ENCODE measurements around the gene SORCS2.
"Not testable (repeated sequence)": the region's sequence is repeated elsewhere in the genome, so short reads cannot be mapped to it uniquely, and the experiment has no call there.

Gene SORCS2

DNA sequence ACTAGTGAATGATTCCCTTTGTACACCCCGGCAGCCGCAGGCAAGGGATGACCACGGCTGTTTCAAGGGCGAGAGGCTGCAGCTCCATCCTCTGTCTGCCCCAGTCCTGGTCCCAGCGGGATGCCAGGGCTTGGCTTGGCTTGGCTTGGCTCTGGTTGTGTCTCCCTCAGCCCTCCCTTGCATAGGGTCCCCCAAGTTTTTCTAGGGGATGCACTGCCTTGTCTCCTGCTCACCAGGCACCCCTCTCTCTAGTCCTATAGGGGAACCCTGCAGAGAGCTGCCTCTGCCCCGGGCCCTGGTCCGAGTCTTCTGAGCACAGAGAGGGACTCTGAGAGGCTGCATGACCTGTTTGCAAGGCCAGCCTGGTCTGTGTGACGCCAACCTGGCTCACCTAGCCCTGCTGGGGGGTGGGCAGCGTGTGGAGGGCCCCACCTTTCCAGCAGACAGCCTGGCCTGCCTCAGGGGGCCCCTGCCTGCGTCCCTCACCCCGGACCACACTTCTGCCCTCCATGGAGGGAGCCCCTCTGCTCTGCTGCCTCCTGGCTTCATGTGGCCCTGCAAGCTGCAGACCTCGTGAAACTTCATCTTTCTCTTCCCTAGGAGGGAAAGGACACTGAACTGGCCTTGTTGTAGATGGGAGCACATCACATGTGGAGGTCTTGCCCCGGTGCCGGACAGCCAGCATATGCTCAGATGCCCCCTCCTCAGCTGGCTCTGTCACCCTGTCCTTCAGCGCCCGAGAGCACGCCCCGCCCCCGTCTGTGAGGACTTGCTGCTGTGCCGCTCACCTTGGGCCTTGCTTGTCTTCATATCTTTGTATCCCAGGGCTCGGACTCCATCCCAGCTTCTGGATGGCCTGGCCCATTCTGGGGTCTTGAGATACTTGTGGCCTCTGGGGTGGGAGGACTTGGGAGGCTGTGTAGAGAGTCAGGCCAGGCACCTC lies 16.4 kb downstream of the SORCS2 start:
- Histone ChIP-seq H3K9me3 (ENCODE audit: control insufficient read depth, insufficient read depth, low read length) (no peaks in the 10 kb centered on the region), H3K36me3 (ENCODE audit: insufficient read depth, low read length) (no peaks in the 10 kb centered on the region), H3K4me1 (ENCODE audit: insufficient read depth, low read length) (peaks cover 15% of the 10 kb centered on the region; the same call in 1 of the 2 replicates), H3K9ac (ENCODE audit: low read depth, low read length) (no peak overlapping the region)

DNA sequence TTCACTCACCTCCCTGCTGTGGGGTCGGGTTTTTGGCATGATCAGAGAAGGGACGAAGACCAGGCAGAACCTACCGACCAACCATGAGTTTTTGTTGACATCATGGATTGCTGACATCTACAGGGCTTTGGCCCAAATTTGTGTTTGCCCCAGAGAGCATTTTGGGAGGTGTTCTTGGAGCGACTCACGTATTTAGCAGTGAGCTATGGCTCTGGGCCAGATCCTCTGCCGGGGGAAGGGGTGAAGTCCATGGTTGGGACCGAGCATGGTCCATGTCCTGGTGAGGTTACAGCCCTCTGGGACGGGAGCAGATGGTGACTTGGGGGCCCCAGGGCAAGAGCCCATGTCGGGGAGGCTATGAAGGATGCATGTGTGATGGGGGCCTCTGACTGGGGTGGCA lies 17.4 kb downstream of the SORCS2 start:
- no peaks in the 10 kb centered on the region for H3K9me3 ChIP-seq (ENCODE audit: control insufficient read depth, insufficient read depth, low read length)
- H3K9ac ChIP-seq (ENCODE audit: low read depth, low read length), result no peak overlapping the region
- H3K4me1 ChIP-seq (ENCODE audit: insufficient read depth, low read length), result peaks cover 15% of the 10 kb centered on the region; the same call in 1 of the 2 replicates
- no peaks in the 10 kb centered on the region for H3K36me3 ChIP-seq (ENCODE audit: insufficient read depth, low read length)

DNA sequence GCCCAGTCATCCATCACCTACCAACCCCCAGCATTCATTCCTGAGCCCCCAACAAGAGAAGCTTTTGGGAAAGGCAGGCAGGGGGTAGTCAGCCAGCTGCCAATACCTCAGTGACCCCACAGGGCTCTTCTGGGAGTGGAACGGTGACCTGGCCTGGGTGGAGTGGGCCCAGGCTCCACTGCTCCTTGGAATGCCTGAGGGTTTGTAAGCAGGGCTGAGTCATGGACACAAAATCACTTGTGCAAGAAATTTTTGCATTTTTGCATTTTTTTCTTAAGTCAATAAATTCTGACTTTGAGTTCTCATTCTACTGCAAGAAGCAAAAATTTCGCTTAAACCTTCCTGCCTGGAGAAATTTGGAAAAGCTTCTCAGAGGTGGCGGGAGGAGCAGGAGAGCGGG lies 18.5 kb downstream of the SORCS2 start:
- Histone ChIP-seq H3K9ac (ENCODE audit: low read depth, low read length) (no peak overlapping the region), H3K9me3 (ENCODE audit: control insufficient read depth, insufficient read depth, low read length) (no peaks in the 10 kb centered on the region), H3K4me1 (ENCODE audit: insufficient read depth, low read length) (peaks cover 11% of the 10 kb centered on the region; the same call in 1 of the 2 replicates), H3K36me3 (ENCODE audit: insufficient read depth, low read length) (no peaks in the 10 kb centered on the region)

DNA sequence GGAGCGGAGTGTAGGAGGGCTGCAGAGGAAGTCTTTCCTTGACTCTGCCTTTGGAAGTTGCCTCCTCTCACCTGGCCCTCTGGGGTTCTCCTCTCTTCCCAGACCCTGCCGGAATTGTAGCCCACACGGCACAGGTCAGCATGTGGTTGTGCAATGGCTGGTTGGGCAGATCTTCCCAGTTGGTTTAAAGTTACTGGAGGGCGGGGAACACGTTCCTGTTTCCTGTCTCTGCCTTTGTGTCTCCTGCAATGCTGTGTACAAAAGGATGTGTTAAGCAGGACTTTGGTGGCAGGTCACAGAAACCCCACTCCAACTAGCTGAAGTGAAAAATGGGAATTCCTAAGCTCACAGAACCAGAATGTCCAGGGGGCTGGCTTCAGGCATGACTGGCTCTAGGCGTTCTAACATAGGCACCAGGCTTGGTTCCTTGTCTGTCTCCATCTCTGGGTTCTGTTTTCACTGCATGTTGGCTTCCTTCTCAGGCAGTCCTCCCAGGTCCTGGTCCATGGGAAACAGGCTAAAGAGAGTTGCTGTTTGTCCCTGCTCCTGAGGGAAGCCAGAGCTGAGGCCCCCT lies 19.9 kb downstream of the SORCS2 start:
- Histone ChIP-seq H3K9me3 (ENCODE audit: control insufficient read depth, insufficient read depth, low read length) (no peaks in the 10 kb centered on the region), H3K4me1 (ENCODE audit: insufficient read depth, low read length) (peaks cover 5% of the 10 kb centered on the region; the same call in 1 of the 2 replicates), H3K36me3 (ENCODE audit: insufficient read depth, low read length) (no peaks in the 10 kb centered on the region), H3K9ac (ENCODE audit: low read depth, low read length) (no peak overlapping the region)

DNA sequence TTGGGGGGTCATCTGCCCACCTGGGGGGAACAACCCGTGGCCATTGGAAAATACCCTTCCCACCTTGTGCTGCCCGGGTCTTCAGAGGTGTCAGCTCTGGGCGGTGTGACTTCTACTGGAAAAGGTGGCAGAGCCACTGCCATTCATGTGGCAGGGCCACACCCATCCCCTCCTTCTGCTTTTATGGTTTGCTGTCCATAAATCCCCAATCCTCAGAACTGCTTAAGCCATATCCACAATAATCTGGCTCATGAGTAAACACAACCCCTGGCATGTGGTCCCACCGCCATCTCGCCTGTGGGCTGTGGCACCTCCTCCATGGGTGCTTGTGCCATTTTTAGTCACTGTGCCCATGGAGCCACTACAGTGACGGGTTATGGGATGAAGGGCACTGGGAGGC lies 20.6 kb downstream of the SORCS2 start:
- Histone ChIP-seq H3K36me3 (ENCODE audit: insufficient read depth, low read length) (no peaks in the 10 kb centered on the region), H3K4me1 (ENCODE audit: insufficient read depth, low read length) (no peaks in the 10 kb centered on the region; the same call in 1 of the 2 replicates), H3K9ac (ENCODE audit: low read depth, low read length) (no peak overlapping the region), H3K9me3 (ENCODE audit: control insufficient read depth, insufficient read depth, low read length) (no peaks in the 10 kb centered on the region)

DNA sequence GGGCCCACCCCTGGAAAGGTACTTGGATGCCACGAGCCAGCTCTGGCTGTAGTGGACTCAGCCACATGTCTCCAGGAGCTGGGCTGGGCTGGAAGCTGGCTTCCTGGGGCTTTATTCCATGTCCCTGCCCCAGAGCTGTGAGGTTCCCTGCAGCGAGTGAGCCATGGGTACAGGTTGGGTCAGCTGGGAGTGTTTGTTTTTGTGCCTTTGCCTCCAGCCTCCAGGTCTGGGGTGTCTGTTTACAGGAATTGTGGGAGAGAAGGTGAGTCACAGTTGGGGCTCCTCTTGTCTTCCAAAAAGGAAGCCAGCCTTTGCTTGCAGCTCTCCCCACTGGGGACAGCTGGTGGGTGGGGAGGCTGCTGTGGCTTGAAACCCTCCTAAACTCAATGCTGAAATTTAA lies 21.5 kb downstream of the SORCS2 start:
- Histone ChIP-seq H3K36me3 (ENCODE audit: insufficient read depth, low read length) (no peaks in the 10 kb centered on the region), H3K9me3 (ENCODE audit: control insufficient read depth, insufficient read depth, low read length) (no peaks in the 10 kb centered on the region), H3K4me1 (ENCODE audit: insufficient read depth, low read length) (no peaks in the 10 kb centered on the region), H3K9ac (ENCODE audit: low read depth, low read length) (no peak overlapping the region)

DNA sequence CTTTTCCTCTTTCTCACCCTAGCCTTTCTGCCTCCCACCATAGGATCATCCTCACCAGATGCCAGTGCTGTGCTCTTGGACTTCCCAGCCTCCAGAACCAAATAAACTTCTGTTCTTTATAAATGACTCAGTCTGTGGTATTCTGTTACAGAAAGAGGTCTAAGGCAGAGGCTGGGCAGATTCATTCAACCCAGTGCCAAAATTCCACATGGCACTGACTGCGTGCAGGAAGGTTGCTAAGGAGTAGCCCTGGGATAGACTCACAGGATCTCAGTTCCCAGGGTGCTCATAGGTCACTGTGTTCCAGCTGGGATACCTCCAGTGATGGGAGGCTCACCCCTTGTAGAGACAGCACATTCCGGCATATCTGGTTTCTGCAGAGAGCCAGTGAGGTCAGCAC lies 22.0 kb downstream of the SORCS2 start:
- Histone ChIP-seq H3K4me1 (ENCODE audit: insufficient read depth, low read length) (no peaks in the 10 kb centered on the region), H3K9ac (ENCODE audit: low read depth, low read length) (no peak overlapping the region), H3K9me3 (ENCODE audit: control insufficient read depth, insufficient read depth, low read length) (no peaks in the 10 kb centered on the region), H3K36me3 (ENCODE audit: insufficient read depth, low read length) (no peaks in the 10 kb centered on the region)

DNA sequence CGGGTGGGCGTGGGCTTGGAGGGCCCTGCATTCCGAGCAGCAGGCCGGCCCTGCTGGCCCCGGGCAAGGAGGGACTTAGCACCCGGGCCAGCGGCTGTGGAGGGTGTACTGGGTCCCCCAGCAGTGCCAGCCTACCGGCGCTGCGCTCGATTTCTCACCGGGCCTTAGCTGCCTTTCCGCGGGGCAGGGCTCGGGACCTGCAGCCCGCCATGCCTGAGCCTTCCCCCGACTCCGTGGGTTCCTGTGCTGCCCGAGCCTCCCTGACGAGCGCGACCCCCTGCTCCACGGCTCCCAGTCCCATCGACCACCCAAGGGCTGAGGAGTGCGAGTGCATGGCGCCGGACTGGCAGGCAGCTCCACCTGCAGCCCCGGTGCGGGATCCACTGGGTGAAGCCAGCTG lies 22.8 kb downstream of the SORCS2 start:
- H3K4me1 ChIP-seq (ENCODE audit: insufficient read depth, low read length); H3K36me3 ChIP-seq (ENCODE audit: insufficient read depth, low read length); H3K9me3 ChIP-seq (ENCODE audit: control insufficient read depth, insufficient read depth, low read length); H3K9ac ChIP-seq (ENCODE audit: low read depth, low read length): not testable (repeated sequence)

DNA sequence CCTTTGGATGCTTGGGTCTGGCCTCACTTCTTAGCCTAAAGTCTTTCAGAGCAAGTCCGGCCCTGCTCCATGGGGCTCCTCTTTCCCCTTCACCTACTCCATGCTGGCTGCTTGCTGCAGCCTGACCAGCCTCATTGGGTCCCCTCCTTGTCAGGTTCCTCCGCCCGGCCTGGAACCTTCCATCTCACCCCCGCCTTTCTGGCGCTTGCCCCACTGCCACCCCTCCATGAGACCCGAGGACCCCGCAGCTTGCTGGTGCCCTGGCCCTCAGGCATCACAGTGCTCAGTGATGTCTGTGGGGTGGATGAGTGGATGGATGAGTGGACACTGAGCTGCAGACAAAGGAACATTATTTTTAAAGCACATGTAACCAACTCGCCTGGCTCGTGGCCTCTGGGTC lies 24.7 kb downstream of the SORCS2 start:
- Histone ChIP-seq H3K9me3 (ENCODE audit: control insufficient read depth, insufficient read depth, low read length) (no peaks in the 10 kb centered on the region), H3K36me3 (ENCODE audit: insufficient read depth, low read length) (no peaks in the 10 kb centered on the region), H3K4me1 (ENCODE audit: insufficient read depth, low read length) (no peaks in the 10 kb centered on the region), H3K9ac (ENCODE audit: low read depth, low read length) (no peak overlapping the region)

DNA sequence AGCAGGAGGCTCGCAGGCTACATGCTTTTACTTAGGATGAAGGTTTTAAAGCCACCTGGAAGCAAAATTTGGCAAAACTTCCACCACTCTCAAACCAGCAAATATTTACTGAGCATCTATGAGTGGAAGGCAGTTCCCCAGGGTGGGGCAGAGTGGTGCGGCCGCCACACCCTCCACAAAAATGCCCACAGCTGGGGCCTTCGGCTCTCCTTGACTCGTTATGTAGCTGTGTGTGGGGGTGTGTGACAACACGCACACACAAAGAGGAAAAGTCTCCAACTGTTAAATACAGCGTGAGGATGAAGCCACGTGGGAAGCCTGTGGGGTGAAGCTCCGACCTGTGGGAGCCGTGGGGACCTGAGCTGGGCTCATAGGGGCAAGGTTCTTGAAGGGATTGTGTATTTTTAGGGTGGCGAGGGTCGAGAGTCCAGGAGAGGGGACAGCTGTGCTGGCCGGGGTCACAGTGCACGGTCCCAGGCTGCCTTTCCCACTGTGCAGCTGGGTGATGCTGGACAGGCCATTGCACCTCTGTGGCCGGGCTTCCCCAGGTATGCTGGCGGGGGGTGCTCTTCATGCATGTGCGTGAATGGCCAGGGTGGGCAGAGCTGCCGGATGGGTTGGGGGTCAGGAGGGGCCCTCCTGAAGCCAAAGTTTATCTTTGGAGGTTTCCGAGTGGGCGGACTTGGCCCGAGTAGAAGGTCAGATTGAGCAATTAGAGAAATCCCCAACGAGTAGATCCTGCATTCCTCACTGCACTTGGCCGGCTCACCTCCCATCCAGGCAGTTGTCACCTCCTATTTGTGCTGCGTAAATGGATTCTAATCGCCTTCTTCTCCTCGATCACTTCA lies 25.4 kb downstream of the SORCS2 start:
- H3K9ac ChIP-seq (ENCODE audit: low read depth, low read length), result no peak overlapping the region
- no peaks in the 10 kb centered on the region for H3K36me3 ChIP-seq (ENCODE audit: insufficient read depth, low read length)
- H3K4me1 ChIP-seq (ENCODE audit: insufficient read depth, low read length), result no peaks in the 10 kb centered on the region
- H3K9me3 ChIP-seq (ENCODE audit: control insufficient read depth, insufficient read depth, low read length), result no peaks in the 10 kb centered on the region

DNA sequence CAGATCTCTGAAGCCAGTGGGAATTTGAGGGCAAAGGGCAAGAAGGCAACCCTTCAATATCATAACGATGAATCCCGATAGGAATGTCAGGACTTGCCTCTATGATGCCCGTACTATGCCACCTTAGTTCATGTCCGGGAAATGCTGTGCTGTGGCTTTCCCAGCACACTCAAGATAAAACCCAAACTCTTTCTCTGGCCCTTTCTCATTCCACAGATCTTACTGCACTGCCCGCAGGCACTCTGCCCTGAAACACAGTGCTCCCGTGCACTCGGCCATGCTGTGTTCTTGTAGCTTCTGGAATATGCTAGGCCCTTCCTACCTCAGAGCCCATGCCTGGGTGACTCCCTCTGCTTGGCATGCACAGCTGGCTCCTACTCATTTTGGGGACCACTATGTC lies 26.3 kb downstream of the SORCS2 start:
- Histone ChIP-seq H3K4me1 (ENCODE audit: insufficient read depth, low read length) (no peaks in the 10 kb centered on the region), H3K9ac (ENCODE audit: low read depth, low read length) (no peak overlapping the region)

DNA sequence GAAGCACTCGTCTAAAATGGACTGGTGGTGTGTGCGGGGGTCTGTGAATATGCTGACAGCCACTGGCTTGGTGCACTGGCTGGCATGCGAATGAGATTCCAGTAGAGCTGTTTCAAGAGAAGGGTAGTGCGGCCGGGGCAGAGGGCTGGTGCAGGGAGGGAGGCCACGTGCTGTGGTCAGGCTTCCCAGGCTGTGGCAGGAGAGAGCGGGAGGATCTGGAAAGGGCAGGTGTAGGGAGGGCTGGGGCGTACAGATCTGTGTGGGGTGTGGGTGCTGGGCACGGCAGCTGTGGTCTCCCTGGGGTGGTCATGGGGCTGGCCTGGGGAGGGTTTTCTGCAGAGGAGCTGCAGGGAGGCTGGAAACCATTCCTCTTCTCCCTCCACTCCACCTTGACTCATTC lies 30.2 kb downstream of the SORCS2 start:
- Histone ChIP-seq H3K9ac (ENCODE audit: low read depth, low read length) (no peak overlapping the region), H3K4me1 (ENCODE audit: insufficient read depth, low read length) (no peaks in the 10 kb centered on the region), H3K36me3 (ENCODE audit: insufficient read depth, low read length) (no peaks in the 10 kb centered on the region), H3K9me3 (ENCODE audit: control insufficient read depth, insufficient read depth, low read length) (no peaks in the 10 kb centered on the region)

More for the DNA sequence above, 26.3 kb downstream of the SORCS2 start:
- Histone ChIP-seq H3K9me3 (ENCODE audit: control insufficient read depth, insufficient read depth, low read length) (no peaks in the 10 kb centered on the region), H3K36me3 (ENCODE audit: insufficient read depth, low read length) (no peaks in the 10 kb centered on the region)

DNA sequence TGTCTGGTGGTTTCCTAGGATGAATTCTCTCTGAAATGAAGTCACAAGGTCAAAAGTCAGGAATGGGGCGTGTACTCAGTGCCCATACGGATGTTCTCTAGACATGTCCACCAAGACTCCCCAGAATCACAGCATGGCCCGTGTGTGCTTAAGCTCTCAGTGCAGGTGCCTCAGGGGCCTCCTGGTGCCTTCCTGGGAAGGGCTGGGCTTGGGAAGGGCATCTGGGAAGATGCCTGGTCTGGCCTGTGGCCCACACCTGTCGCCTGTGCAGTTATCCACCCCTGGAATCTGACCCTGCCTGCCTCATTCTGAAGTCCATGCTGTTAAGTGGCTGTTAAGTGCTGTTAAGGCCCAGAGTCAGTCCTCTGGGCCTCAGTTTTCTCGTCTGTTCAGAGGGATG lies 31.2 kb downstream of the SORCS2 start:
- H3K9me3 ChIP-seq (ENCODE audit: control insufficient read depth, insufficient read depth, low read length), result no peaks in the 10 kb centered on the region
- H3K9ac ChIP-seq (ENCODE audit: low read depth, low read length), result no peak overlapping the region
- H3K36me3 ChIP-seq (ENCODE audit: insufficient read depth, low read length), result no peaks in the 10 kb centered on the region
- H3K4me1 ChIP-seq (ENCODE audit: insufficient read depth, low read length), result no peaks in the 10 kb centered on the region

DNA sequence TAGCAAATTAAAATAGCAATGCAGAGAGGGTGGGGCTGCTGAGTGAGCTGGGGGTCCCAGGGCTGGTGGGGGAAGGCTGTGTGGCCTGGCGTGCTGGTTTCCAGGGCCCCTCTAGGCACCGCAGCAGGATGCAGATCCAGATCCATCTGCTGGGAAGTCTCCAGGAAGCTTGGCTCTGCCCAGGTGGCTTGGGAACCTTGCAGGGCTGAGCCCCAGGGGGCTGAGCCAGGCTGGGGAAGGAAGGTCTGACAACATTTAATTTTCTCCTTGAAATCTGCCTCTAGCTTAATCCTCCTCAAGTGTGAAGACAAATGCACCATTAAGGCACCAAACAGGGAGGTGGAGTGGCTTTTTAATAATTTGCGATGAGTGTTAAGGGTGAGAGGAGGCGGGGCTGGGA lies 31.7 kb downstream of the SORCS2 start:
- H3K9me3 ChIP-seq (ENCODE audit: control insufficient read depth, insufficient read depth, low read length), result no peaks in the 10 kb centered on the region
- no peak overlapping the region for H3K9ac ChIP-seq (ENCODE audit: low read depth, low read length)
- no peaks in the 10 kb centered on the region for H3K36me3 ChIP-seq (ENCODE audit: insufficient read depth, low read length)
- no peaks in the 10 kb centered on the region for H3K4me1 ChIP-seq (ENCODE audit: insufficient read depth, low read length)
